GM19467 (cell line): ENCODE measurements around the gene GPR42.
"Not testable (repeated sequence)": the region's sequence is repeated elsewhere in the genome, so short reads cannot be mapped to it uniquely, and the experiment has no call there.

Source experiments
- ATAC-seq: cut with Tn5 transposase; IDR thresholded peaks from one replicate; pipeline ENCODE4 v1.9.1; 2021; ENCODE audit warnings: mild to moderate bottlenecking, moderate library complexity; ENCODE audit not compliant: unreplicated experiment

The GPR42 gene

DNA sequence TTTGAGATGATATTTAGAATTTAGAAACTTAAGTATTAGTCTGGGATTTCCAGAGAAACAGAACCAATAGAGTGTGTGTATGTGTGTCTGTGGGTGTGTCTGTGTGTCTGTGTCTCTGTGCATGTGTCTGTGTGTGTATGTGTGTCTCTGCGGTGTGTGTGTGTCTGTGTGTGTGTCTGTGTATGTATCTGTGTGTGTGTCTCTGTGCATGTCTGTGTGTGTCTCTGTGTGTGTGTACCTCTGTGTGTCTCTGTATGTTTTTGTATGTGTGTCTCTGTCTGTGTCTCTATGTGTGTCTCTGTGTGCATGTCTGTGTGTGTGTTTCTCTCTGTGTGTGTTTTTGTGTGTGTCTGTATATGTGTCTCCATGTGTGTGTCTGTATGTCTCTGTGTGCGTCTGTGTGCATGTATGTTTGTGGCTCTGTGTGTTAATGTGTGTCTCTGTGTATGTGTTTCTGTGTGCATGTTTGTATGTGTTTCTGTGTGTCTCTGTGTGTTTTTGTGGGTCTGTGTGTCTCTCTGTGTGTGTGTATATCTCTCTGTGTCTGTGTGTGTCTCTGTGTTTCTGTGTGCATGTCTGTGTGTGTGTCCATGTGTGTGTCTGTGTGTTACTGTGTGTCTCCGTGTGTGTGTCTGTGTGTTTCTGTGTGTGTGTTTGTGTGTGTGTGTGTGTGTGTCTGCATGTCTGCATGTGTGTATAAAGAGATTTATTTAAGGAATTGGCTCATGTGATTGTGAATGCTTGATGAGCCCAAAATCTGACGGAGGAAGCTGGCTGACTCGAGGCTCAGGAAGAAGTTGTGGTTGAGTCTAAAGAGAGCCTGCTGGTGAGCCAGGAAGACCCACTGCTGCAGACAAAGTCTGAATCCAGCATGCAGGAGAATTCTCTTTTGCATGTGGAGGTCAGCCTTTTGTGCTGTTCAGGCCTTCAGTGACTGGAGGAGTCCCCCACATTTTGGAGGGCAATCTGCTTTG is 22.2 kb downstream of the GPR42 start:
- no peak for ATAC-seq

GRCh38 chr19:35395382-35396199 is 24.7 kb downstream of the GPR42 start:
- ATAC-seq: no peak

- no peak for ATAC-seq
Observed at GRCh38 chr19:35396240-35396885, 25.5 kb downstream of the GPR42 start.

- ATAC-seq: no peak
Observed at GRCh38 chr19:35397064-35397463, 26.2 kb downstream of the GPR42 start.

DNA sequence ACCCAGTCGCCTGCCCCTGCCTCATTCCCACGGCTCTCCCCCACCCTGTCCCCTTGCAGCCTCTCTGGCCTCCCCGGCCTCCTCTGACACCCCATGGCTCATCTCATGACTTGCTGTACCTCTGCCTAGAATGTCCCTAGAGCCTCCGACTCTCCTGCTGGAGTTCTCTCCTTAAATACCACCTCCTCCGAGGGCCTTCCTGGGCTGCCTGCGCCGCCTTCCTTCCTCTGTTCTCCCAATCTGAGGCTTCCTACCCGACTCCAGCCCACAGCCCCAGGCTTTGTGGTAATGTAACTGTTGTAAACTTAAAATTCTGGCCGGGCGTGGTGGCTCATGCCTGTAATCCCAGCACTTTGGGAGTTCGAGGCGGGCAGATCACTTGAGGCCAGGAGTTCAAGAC is 27.7 kb downstream of the GPR42 start:
- ATAC-seq: no peak

DNA sequence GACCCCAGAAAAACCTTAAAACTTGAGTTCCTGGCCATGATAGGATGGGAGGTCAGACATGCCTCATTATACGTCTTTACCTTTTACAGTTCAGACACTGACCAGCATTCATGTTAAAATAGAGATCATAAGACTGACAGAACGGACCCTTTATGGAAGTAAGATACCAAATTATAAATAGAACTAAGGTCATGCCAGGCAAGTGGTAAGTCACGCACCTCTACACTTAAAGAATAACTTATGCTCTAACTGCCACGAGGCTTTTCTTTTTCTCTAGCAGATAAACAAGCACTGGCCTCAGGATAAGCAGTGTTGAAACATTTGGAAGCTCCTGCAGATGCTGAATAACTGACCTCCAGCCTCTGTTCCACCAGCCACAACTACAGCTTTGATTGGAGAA is 28.4 kb downstream of the GPR42 start:
- ATAC-seq: no peak

- ATAC-seq: no peak
Observed at GRCh38 chr19:35399948-35400772, 29.3 kb downstream of the GPR42 start.

DNA sequence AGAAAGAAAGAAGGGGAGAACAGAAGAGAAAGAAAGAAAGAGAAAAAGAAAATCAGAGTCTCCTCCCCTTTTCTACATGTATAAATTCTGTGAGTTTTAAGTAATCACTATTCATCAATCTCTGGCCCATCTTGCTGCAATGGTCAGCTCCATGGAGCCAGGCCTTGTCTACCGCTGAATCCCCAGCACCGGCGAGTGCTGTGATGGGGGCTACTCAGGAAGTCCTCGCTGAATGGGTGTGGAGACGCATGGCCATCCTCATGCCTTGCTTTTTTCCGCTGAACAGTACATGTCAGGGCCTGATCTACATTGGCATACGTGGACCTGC is 29.9 kb downstream of the GPR42 start:
- ATAC-seq: no peak

GRCh38 chr19:35401416-35401815 is 30.5 kb downstream of the GPR42 start:
- ATAC-seq: not testable (repeated sequence)

GRCh38 chr19:35403116-35403760 is 32.4 kb downstream of the GPR42 start:
- no peak for ATAC-seq

DNA sequence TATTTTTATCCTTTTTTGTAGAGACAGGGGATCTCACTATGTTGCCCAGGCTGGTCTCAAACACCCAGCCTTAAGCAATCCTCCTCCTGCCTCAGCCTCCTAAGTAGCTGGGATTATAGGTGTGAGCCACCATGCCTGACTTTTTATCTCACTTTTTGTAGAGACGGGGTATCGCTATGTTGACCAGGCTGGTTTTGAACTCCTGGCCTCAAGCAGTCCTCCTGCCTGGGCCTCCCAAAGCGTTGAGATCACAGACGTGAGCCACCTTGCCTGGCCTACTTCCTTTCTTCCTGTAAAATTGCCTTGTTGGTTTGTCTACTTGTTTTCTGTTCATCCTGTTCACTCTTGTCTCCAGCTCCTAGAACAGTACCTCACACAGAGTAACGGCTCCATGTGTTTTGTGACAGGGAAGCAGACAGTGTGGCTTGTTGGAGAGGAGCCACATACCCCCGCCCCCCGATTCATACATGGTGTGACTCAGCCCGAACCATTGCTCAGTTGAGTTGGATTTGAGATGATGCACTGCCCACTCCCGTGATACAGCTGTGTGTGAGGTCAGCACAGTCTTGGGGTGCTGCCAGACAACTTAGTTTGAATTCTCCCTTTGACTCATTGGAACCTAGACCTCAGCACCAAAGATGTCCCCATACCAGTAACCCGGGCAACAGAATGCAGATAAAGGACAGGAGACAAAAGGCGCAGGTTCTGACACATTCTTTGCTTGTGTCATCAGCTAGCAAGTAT is 34.2 kb downstream of the GPR42 start:
- no peak for ATAC-seq

- ATAC-seq: no peak
Observed at GRCh38 chr19:35407619-35408018, 36.8 kb downstream of the GPR42 start.

- ATAC-seq: no peak
Observed at GRCh38 chr19:35408284-35409171, 37.7 kb downstream of the GPR42 start.

GRCh38 chr19:35409191-35409590 is 38.3 kb downstream of the GPR42 start:
- ATAC-seq: no peak

DNA sequence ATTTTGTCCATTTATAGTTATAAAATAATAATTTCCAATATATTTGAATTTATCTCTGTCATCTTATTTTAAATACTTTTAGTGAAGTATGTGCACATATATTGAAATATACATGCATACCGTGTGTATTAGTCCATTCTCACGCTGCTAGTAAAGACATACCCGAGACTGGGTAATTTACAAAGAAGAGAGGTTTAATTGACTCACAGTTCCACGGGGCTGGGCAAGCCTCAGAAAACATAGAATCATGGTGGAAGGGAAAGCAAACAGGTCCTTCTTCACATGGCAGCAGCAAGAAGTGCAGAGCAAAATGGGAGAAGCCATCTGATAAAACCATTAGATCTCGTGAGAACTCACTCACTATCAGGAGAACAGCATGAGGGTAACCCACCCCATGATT is 39.6 kb downstream of the GPR42 start:
- no peak for ATAC-seq

- ATAC-seq: no peak
Observed at GRCh38 chr19:35414442-35414841, 43.6 kb downstream of the GPR42 start.

- no peak for ATAC-seq
Observed at GRCh38 chr19:35416331-35416730, 45.5 kb downstream of the GPR42 start.

- no peak for ATAC-seq
Observed at GRCh38 chr19:35417278-35417677, 46.4 kb downstream of the GPR42 start.
